ENCODE data around the gene THEM4.

DNA sequence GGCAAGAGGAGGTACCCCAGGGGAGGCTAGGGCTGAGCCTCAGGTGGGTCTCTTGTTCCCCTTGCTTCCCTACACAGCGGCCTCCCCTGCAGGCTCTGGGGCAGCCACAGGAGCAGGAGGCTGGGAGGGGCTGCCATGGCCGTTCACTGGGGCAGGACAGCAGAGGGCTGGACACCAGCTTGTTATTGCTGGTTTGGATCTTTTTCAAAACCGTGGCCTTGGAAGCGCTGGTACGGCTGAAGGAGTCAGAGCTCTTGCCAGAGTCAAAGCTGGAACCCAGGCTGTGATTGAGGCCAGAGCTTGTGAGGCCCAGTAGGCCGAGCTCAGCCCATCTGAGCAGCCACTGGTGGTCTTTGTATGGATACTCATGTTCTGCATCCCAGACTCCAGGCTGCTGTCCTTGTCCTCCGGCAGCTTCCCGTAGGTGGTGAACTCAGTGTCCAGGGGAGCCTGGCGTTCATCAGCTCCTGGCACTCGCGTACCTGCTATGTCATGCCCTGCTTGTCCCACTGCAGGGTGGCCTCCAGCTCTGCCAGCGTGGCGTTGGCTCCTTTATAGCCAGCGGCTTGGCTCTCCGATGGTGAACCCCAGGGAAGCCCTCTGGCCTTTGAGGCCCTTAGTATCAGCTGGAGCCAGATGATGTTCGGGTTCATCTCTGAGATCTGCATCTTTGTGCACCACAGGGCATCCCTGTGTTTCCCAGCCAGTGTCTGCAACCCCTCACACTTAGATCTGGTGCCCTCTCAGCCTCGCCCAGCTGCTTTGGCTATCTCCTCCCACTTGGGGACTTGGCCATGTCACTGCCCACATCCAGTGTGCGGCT, 40.3 kb upstream of the THEM4 start:
- TF ChIP-seq, protein P1, sequence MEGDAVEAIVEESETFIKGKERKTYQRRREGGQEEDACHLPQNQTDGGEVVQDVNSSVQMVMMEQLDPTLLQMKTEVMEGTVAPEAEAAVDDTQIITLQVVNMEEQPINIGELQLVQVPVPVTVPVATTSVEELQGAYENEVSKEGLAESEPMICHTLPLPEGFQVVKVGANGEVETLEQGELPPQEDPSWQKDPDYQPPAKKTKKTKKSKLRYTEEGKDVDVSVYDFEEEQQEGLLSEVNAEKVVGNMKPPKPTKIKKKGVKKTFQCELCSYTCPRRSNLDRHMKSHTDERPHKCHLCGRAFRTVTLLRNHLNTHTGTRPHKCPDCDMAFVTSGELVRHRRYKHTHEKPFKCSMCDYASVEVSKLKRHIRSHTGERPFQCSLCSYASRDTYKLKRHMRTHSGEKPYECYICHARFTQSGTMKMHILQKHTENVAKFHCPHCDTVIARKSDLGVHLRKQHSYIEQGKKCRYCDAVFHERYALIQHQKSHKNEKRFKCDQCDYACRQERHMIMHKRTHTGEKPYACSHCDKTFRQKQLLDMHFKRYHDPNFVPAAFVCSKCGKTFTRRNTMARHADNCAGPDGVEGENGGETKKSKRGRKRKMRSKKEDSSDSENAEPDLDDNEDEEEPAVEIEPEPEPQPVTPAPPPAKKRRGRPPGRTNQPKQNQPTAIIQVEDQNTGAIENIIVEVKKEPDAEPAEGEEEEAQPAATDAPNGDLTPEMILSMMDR (IDR thresholded peaks at IDR 0.05), result no peak
- no peak for TF ChIP-seq POLR2A (IDR thresholded peaks at IDR 0.05)
